Stimulated activated CD8-positive, alpha-beta memory T cell treated with anti-CD3 and anti-CD28 coated beads, Interleukin-7, amount 100 ng/mL, for 48 hours (primary cell): ENCODE measurements around the gene MEST.
"Not testable (repeated sequence)": the region's sequence is repeated elsewhere in the genome, so short reads cannot be mapped to it uniquely, and the experiment has no call there.

Source experiments
- DNase-seq, 2 donors: peaks; one replicate each; pipeline ENCODE4 v3.0.0-alpha.2; 2020; ENCODE audit warnings: low read depth in 1 of 2; ENCODE audit errors: extremely low read depth in 1 of 2

Gene MEST

DNA sequence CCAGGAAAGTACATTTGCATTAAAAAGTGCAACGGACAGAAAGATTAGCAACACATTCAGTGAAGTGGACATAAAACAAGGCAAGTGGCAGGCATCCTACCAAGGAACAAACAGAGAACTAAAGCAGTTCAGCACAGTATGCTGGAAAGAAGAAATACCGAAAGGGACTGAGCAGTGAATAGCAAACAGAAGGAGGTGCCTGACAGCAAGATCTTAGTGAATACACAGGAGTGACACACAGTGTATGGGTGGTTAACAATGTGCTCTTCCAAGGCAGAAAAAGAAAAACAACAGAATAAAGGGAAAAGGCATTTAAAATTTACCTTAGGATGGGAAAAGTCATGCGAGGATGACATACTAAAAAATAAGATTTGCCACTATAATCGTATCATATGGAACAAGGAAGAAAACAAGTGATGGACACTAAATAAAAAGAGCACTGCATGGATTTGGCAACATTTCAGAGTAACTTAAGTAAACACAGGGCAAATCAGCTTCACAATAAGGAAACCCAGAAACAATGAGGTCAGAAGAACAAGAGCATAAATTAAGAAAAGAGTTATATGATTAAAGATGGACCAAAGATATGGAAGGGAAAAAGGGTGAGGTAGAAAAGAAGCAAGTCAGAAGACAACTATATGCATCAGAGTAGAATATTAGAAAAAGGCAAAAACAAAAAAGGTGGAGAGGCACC is 29.5 kb downstream of the MEST start:
- no peak for DNase-seq

DNA sequence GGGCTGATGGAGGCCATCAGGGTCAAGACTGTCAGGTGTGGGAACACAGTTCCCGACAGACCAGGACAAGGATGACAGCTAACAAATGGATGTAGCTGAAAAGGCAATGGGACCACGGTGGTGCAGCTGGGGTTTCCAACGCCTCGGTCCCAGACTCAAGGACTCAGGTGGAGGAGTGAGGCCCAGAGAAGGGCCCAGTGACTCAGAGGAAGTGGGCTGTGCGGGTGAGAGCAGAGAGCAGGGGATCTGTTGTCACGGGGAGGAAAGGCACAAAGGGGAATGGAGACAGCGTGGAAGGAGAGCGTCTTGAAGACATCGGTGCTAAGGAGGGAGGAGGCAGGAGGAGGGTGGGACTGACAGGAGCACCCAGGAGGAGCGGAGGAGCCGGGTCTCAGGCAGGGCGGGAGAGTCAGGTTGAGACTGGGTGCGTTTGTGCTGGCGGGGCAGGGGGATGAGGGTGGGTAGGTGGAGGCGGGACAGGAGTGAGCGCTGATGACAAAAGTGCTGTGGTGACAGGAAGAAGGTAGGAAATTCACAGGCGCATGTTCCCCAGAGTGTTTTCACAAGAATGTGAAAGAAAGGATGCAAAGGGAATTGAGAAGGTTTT is 31.7 kb downstream of the MEST start:
- DNase-seq = not testable (repeated sequence)

DNA sequence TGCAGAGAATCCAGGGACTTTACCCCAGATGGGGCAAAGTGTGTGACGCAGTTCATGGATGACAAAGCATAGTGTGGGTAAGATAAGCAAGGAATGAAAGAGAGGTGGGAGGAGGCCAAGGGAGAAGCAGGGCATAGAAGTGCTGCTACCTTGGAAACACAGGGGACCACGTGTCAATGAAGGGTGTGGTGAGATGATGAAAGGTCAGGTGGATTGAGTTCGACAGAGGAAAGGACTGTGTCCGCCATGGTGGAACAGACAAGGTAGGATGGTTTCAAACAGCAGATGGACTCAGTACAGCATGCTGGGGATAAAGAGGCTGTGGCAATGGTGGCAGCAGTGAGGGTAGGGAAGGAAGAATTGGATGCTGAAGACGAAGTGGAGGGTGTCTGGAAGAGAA is 32.7 kb downstream of the MEST start:
- DNase-seq = no peak

DNA sequence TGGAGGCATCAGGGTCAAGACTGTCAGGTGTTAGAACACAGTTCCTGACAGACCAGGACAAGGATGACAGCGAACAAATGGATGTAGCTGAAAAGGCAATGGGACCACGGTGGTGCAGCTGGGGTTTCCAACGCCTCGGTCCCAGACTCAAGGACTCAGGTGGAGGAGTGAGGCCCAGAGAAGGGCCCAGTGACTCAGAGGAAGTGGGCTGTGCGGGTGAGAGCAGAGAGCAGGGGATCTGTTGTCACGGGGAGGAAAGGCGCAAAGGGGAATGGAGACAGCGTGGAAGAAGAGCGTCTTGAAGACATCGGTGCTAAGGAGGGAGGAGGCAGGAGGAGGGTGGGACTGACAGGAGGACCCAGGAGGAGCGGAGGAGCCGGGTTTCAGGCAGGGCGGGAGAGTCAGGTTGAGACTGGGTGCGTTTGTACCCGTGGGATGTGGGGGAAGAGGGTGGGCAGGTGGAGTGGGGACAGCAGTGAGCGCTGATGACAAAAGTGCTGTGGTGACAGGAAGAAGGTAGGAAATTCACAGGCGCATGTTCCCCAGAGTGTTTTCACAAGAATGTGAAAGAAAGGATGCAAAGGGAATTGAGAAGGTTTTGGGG is 36.0 kb downstream of the MEST start:
- DNase-seq = not testable (repeated sequence)

DNA sequence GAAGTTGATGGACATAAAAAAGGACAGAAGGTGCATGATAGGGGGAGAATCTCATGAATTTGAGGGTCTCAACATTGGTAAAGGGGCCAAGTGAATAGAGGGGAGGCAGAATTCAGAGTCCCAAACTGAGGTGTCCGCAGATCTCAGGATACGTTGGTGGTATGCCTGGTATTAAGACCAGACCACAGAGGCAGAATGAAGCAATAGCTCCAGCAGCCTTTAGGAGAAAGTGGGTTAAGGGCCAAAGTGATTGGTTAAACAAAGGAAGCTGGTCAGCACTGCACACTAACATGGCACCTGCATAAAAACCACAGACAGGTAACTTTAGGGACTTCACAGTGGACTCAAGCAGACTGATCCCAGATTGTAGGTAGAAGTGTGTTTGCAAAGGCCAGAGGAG is 37.5 kb downstream of the MEST start:
- DNase-seq = no peak

DNA sequence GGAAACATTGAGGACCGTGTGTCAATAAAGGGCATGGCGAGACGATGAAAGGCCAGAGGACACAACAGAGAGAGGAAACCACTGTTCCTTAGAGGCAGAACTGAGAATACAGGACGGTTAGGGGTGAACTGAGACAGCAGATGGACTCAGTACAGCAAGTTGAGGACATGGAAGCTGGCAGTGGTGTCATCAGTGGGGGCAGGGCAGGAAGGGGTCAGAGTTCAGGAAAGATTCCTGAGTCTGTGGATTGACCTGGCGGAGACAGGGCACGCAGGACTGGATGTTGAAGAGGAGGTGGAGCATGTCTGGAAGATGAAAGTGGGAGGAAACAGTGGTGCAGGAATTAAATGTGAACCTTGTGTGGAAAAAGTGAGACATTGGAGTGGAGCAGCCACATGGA is 46.0 kb downstream of the MEST start:
- DNase-seq = not testable (repeated sequence)

DNA sequence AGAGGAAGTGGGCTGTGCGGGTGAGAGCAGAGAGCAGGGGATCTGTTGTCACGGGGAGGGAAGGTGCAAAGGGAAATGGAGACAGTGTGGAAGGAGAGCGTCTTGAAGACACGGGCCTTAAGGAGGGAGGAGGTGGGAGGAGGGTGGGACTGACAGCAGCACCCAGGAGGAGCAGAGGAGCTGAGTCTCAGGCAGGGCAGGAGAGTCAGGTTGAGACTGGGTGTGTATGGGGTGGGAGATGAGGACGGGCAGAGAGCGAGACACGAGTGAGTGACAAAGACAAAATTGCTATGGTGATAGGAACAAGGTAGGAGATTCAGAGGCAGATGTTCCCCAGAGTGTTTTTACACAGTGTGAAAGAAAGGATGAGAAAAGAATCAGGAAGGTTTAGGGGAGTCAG is 49.4 kb downstream of the MEST start:
- not testable (repeated sequence) for DNase-seq

DNA sequence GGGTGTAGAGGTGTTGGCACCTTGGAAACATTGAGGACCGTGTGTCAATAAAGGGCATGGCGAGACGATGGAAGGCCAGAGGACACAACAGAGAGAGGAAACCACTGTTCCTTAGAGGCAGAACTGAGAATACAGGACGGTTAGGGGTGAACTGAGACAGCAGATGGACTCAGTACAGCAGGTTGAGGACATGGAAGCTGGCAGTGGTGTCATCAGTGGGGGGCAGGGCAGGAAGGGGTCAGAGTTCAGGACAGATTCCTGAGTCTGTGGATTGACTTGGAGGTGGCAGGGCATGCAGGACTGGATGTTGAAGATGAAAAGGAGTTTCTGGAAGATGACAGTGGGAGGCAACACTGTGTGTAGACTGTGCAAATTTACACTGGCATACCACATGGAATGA is 50.4 kb downstream of the MEST start:
- not testable (repeated sequence) for DNase-seq

DNA sequence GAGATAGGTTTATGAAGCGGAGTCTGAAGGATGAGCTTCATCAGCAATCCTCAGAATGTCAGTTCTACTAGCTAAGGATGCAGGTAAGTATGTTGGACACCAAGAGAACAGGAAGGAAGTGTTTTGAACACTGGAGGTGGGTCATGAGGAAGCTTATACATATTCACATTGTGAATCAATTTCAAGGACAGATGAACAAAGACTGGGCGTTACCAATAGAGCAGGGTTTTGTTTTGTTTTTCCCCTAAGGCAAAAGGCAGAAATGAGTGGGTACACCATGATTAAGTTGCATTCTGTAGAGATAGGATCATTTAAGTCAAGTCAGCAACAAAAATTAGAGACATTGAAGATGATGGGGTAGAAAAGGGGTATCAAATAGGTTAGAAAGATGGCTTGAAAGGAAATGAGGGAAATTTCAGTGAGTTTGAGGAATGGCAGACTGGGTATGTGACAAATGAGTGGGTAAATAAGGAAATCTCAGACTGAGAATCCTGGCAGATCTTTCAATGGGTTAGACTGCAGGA is 51.7 kb downstream of the MEST start:
- DNase-seq = no peak

DNA sequence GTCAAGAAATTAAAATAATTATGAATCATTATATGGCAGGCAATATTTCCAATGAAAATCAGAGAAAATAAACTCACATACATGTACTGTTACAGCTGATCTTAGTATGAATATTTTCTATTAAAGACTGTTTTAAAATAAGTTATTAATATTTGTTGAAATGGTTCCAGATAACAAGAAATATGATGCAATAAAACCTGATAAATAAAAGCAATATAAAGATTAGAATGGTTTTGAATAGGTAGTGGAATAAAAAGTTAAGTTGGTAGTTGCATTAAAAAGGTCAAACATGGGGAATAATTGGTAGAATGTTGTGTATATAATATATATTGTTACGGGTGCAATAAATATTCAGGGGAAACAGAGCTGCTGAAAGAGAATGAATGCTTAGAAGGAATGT is 52.5 kb downstream of the MEST start:
- no peak for DNase-seq

DNA sequence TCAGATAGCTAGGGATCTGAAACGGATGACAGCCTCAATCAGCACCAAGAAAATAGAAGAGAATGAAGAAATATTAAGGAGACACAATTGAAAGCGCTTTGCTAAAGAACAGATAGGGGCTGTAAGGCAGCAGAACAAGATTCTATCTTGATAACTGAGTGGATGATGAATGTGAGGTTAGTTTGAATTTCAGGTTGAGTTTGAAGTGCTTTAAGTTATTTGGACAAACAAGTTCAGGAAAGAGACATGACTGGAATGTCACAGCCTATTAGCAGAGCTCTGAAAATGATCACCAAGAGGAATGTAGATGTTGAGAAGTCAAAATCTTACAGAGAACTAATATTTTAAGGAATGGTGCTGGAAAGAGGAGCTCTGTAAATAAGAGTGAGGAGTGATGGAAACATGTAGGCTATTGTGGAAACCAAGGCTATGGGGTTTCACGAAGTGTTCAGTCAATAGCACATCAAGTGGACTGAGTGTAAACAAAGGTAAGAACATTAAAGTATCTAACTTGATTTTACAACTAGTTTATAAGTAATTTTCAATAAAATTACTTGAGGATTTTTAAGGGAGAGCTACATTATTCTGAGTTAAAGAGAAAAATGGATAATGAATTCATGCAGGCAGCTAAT is 61.6 kb downstream of the MEST start:
- no peak for DNase-seq

DNA sequence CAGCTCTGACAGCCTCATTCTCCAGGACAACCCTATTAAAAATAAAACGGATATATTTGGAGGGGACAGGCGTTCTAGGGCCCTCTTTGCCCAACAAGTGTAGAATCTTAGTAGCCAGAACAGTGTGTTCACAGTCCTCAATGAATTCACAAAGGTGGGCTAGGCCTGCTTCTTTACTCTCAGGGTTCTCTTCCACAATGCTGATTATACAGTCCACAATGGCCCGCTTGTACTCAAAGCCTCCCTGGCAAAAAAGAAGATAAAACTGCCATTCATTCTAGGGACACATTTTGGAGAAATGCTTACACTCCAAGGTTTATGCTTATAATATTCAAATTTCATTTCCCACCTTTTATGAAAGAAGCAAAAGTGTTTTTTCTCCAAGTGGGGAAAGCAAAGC is 62.6 kb downstream of the MEST start:
- no peak for DNase-seq
